K562 (cell line): Measurements from ENCODE around the gene IGF2.

Experiments
- CLOCK ChIP-seq: fragments of 250-450 bp; sonication (Bioruptor Pico); IDR thresholded peaks from 2 replicates; pipeline ENCODE4 v1.4.0; 2020; ENCODE audit warnings: mild to moderate bottlenecking, moderate library complexity, borderline replicate concordance
- JUNB ChIP-seq: fragments of 450-650 bp; formaldehyde crosslinking; conservative IDR thresholded peaks from 2 replicates; pipeline ENCODE4 v1.4.0; 2020; ENCODE audit warnings: mild to moderate bottlenecking
- SRF ChIP-seq, 2 experiments: fragments of 250-450, 450-650 bp in 1 of 2; sonication (Bioruptor Pico) in 1 of 2; sonication (generic) in 1 of 2; formaldehyde crosslinking; IDR thresholded peaks; 2 replicates each; pipeline versions ENCODE4 v1.5.0 to v1.5.1; 2020 to 2022; ENCODE audit warnings: mild to moderate bottlenecking in 1 of 2, missing genetic modification reagents in 1 of 2

- TF ChIP-seq JUNB (no peak), SRF (CRISPR knock-in tag; IDR thresholded peaks at IDR 0.05) (no peak), CLOCK (CRISPR knock-in tag) (no peak)
Measured at GRCh38 chr11:2103668-2104523, 35.3 kb downstream of the IGF2 start.
